ENCODE results near the gene RNF138.

GRCh38 chr18:32122039-32122438 is 30.4 kb downstream of the RNF138 start:
- TF ChIP-seq POLR2A (IDR thresholded peaks at IDR 0.05) (no peak), CTCF (IDR thresholded peaks at IDR 0.05) (no peak)
